SU-DHL-6 (cell line): Measurements from ENCODE around the gene DYSF.

Experiments used
- EZH2phosphoT487 ChIP-seq: fragments of 200-600 bp; sonication (generic), shearing (Covaris generic); conservative IDR thresholded peaks from 2 replicates; pipeline ENCODE4 v1.6.1; 2018; ENCODE audit warnings: mild to moderate bottlenecking, antibody characterized with exemption, low read length, moderate library complexity, mixed read lengths
- TF ChIP-seq, protein P1 (sequence below): fragments of 200-600 bp; sonication (generic); IDR thresholded peaks from one replicate; pipeline ENCODE4 v1.5.1; 2017; ENCODE audit warnings: antibody characterized with exemption, mild to moderate bottlenecking, low read length, moderate library complexity; ENCODE audit not compliant: insufficient read depth, poor library complexity, severe bottlenecking

- TF ChIP-seq, protein P1, sequence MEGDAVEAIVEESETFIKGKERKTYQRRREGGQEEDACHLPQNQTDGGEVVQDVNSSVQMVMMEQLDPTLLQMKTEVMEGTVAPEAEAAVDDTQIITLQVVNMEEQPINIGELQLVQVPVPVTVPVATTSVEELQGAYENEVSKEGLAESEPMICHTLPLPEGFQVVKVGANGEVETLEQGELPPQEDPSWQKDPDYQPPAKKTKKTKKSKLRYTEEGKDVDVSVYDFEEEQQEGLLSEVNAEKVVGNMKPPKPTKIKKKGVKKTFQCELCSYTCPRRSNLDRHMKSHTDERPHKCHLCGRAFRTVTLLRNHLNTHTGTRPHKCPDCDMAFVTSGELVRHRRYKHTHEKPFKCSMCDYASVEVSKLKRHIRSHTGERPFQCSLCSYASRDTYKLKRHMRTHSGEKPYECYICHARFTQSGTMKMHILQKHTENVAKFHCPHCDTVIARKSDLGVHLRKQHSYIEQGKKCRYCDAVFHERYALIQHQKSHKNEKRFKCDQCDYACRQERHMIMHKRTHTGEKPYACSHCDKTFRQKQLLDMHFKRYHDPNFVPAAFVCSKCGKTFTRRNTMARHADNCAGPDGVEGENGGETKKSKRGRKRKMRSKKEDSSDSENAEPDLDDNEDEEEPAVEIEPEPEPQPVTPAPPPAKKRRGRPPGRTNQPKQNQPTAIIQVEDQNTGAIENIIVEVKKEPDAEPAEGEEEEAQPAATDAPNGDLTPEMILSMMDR = no peak
- TF ChIP-seq EZH2phosphoT487 = no peak
Observed at GRCh38 chr2:71481111-71481510, 27.8 kb downstream of the DYSF start.
